Prostate gland (tissue), 2 donors: ENCODE results near the gene ZFHX3. TPM values are rescaled to one million over a fixed set of nuclear protein-coding genes. Genes with fewer than 3 reads are reported as not detected.

Experiments used
- DNase-seq: peaks from one replicate; pipeline ENCODE4 v3.0.0-alpha.2; 2019; ENCODE audit warnings: low spot score
- H3K27ac ChIP-seq, 2 donors: fragments of 200-600 bp; sonication (generic); 2 replicates each; pipeline ENCODE4 v1.5.1; 2017 to 2019
- H3K27me3 ChIP-seq: fragments of 200-600 bp; sonication (generic); replicated peaks from 2 replicates; pipeline ENCODE4 v1.5.1; 2019; ENCODE audit not compliant: insufficient read depth
- H3K36me3 ChIP-seq, 2 donors: fragments of 200-600 bp; sonication (generic); 1 replicate in 1 of 2; 2 replicates in 1 of 2; pipeline versions ENCODE4 v1.5.1 to v1.8.1; 2017 to 2019
- H3K4me1 ChIP-seq: fragments of 200-600 bp; sonication (generic); replicated peaks from 2 replicates; pipeline ENCODE4 v1.5.1; 2019
- H3K4me3 ChIP-seq, 2 donors: fragments of 200-600 bp; sonication (generic); 2 replicates each; pipeline ENCODE4 v1.5.1; 2017 to 2019
- H3K9me3 ChIP-seq: fragments of 200-600 bp; sonication (generic); 2 replicates; pipeline ENCODE4 v1.5.1; 2017
- CTCF ChIP-seq, 4 experiments: fragments of 200-600 bp in 2 of 4; fragments of 450-650 bp in 2 of 4; sonication (generic) in 2 of 4; IDR thresholded peaks; 1 replicate in 3 of 4; 2 replicates in 1 of 4; pipeline ENCODE4 v1.5.1; 2016 to 2019; ENCODE audit warnings: antibody characterized with exemption in 4 of 4, mild to moderate bottlenecking in 2 of 4, moderate library complexity in 2 of 4
- POLR2A ChIP-seq: fragments of 450-650 bp; IDR thresholded peaks from one replicate; pipeline ENCODE4 v1.6.1; 2016; ENCODE audit warnings: antibody characterized with exemption, mild to moderate bottlenecking
- POLR2AphosphoS5 ChIP-seq: sonication (generic); formaldehyde crosslinking; IDR thresholded peaks from one replicate; pipeline ENCODE4 v1.6.1; 2017; ENCODE audit warnings: antibody characterized with exemption
- WGBS: methylation state at CpG from one replicate; pipeline ENCODE4 v1.1.5; 2018; 5-methylcytosine and 5-hydroxymethylcytosine counted together
- intact Hi-C: fragments of 100-400 bp; cut with DNase I; formaldehyde crosslinking; loops from one replicate; pipeline ENCODE4 v1.14.2; 2022
- small RNA-seq, 2 donors: library from RNA; depleted of rRNA; stranded (forward); fragments of <200 nt; gene quantifications; one replicate each; pipeline ENCODE3, GENCODE V24; 2016
- total RNA-seq, 2 donors: library from RNA; depleted of rRNA; stranded (reverse); fragments of >200 nt; gene quantifications; one replicate each; pipeline ENCODE4 v1.1.0, GENCODE V29; 2016

Gene ZFHX3
- total RNA-seq, 2 donors from 2014 or later: 51.1 to 53.9 TPM

DNA sequence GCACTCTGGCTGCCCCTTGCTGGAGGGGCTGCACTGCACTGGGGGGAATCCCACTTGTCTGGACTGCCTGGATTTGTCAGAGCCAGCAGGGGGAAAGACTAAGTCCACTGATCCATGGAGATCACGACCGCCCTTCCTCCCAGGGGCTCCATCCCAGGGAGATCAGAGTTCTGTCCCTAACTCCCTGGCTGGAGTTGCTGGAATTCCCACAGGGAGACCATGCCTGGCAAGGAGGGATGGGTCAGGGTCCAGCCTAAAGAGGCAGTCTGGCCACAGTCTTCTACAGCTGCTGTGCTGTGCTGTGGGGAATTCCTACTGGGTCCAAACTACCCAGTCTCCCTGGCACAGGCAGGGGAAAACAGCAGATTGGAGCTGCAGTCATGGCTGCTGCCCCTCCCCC lies 311.9 kb downstream of the ZFHX3 start:
- no peak for DNase-seq
- Histone ChIP-seq H3K36me3 (no peaks in the 10 kb centered on the region), H3K9me3 (no peaks in the 10 kb centered on the region), H3K4me1 (no peaks in the 10 kb centered on the region), H3K4me3 (no peak overlapping the region), H3K27ac (no peak overlapping the region), H3K27me3 (no peaks in the 10 kb centered on the region)
- intact Hi-C loops: no loop called here
- TF ChIP-seq POLR2A (no peak), CTCF (IDR thresholded peaks at IDR 0.05) (no peak), POLR2AphosphoS5 (no peak)
- no CpG with 5 or more reads among the region's 2 CpGs for WGBS

Small RNAs within 50 kb of the gene (small RNA-seq; reads per million reads assigned to genes)
- gene AC002044.1 (0 reads per million in 2 donors), gene RNU7-71P (0 reads per million in 2 donors)
